Stimulated activated naive B cell treated with anti-CD40 and anti-IgM and Interleukin-4, amounts not matched to agents 10 μg/mL and 1 μg/mL and 100 μg/mL, for 72 hours (primary cell): Measurements from ENCODE around the gene PPP1R2C.

ENCODE experiments used
- ATAC-seq, 2 donors: fragments of 150-1000 bp; cut with Tn5 transposase; replicated peaks; 2 replicates each; pipeline ENCODE4 v1.10.0; 2021; ENCODE audit warnings: moderate library complexity in 1 of 2
- DNase-seq: peaks from one replicate; pipeline ENCODE4 v3.0.0; 2021
- H3K27ac Mint-ChIP-seq: one replicate; pipeline ENCODE4 v1.8.0; 2022; ENCODE audit warnings: mild to moderate bottlenecking, mixed read lengths
- H3K27me3 Mint-ChIP-seq, 2 donors: one replicate each; pipeline ENCODE4 v1.8.0; 2022; ENCODE audit warnings: mixed read lengths in 2 of 2
- H3K36me3 Mint-ChIP-seq, 2 donors: one replicate each; pipeline ENCODE4 v1.8.0; 2022; ENCODE audit warnings: mixed read lengths in 2 of 2, mild to moderate bottlenecking in 1 of 2
- H3K4me1 Mint-ChIP-seq, 2 donors: one replicate each; pipeline ENCODE4 v1.8.0; 2022; ENCODE audit warnings: mixed read lengths in 2 of 2, mild to moderate bottlenecking in 1 of 2
- H3K4me3 Mint-ChIP-seq, 2 donors: one replicate each; pipeline ENCODE4 v1.8.0; 2022; ENCODE audit warnings: mild to moderate bottlenecking in 2 of 2, mixed read lengths in 2 of 2, moderate library complexity in 1 of 2
- H3K9me3 Mint-ChIP-seq, 2 donors: one replicate each; pipeline ENCODE4 v1.8.0; 2022; ENCODE audit warnings: mixed read lengths in 2 of 2, mild to moderate bottlenecking in 1 of 2

PPP1R2C gene

DNA sequence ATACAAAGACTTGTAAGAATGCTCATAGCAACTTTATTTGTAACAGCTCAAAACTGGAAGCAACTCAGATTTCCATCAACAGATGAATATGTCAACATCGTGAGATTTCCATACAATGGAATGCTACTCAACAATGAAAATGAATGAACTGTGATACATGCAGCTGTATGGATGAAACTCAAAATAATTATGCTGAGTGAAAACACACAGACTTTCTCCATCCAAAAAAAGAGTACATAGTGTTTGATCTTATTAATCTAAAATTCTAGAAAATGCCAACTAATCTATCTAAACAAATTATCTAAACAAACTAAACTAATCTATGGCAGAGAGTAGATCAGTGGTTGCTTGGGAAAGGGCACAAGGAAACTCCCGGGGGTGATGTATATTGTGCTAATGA lies 42.7 kb downstream of the PPP1R2C start:
- Mint-ChIP-seq H3K27ac (no peak overlapping the region), H3K27me3 (peaks cover 0 to 4% of the 10 kb centered on the region in 2 donors), H3K4me3 (no peak overlapping the region), H3K4me1 (peaks cover 3 to 8% of the 10 kb centered on the region in 2 donors), H3K9me3 (no peaks in the 10 kb centered on the region), H3K36me3 (no peaks in the 10 kb centered on the region)
- DNase-seq (no peak), ATAC-seq (no peak)

DNA sequence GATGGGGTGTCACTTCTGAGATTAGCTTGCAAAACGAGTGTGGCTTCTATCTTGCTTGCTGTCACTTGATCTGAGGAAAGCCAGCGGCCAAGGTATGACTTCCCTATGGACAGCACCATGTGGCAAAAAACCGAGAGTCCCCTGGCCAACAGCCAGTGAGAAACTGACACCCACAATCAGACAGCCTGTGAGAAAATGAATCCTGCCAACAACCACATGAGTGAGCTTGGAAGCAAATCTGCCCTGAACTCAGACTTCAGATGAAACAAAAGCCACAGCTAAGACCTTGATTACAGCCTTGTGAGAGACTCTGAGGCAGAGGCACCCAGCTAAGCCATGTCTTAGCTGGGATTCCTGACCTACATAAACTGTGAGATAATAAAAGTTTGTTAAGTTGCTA lies 45.5 kb downstream of the PPP1R2C start:
- peaks cover 0 to 2% of the 10 kb centered on the region in 2 donors for H3K9me3 Mint-ChIP-seq

More for the DNA sequence above, 45.5 kb downstream of the PPP1R2C start:
- H3K4me3 Mint-ChIP-seq, result no peak overlapping the region
- H3K4me1 Mint-ChIP-seq, result no peaks in the 10 kb centered on the region
- ATAC-seq (no peak), DNase-seq (no peak)
- H3K27ac Mint-ChIP-seq, result no peak overlapping the region
- no peaks in the 10 kb centered on the region for H3K36me3 Mint-ChIP-seq
- peaks cover 0 to 4% of the 10 kb centered on the region in 2 donors for H3K27me3 Mint-ChIP-seq
